SU-DHL-6 (cell line): ENCODE results near the gene KMT2E.

Experiments used
- H2AFZ ChIP-seq: fragments of 200-600 bp; sonication (generic); 2 replicates; pipeline ENCODE4 v1.6.1; 2014; ENCODE audit warnings: low read depth, mild to moderate bottlenecking, moderate library complexity, mixed read lengths, antibody characterized with exemption, low read length; ENCODE audit not compliant: severe bottlenecking
- H3F3A ChIP-seq: fragments of 200-600 bp; shearing (Covaris generic); 2 replicates; pipeline ENCODE4 v1.6.0; 2016; ENCODE audit warnings: antibody characterized with exemption, mild to moderate bottlenecking; ENCODE audit not compliant: insufficient read depth
- H3K27ac ChIP-seq: fragments of 200-600 bp; sonication (generic); 2 replicates; pipeline ENCODE4 v1.5.1; 2016; ENCODE audit warnings: low read depth, mild to moderate bottlenecking, low read length, moderate library complexity, mixed read lengths
- H3K27me3 ChIP-seq: fragments of 200-600 bp; sonication (generic), shearing (Covaris generic); 2 replicates; pipeline ENCODE4 v1.6.0; 2014; ENCODE audit warnings: mild to moderate bottlenecking, low read length
- H3K36me3 ChIP-seq: fragments of 200-600 bp; sonication (generic); 2 replicates; pipeline ENCODE4 v1.6.1; 2014; ENCODE audit warnings: mild to moderate bottlenecking, low read length, mixed read lengths
- H3K4me2 ChIP-seq: fragments of 300-600, 200-600 bp; shearing (Covaris generic), sonication (generic); 2 replicates; pipeline ENCODE4 v1.6.0; 2014; ENCODE audit warnings: low read length, low read depth, mild to moderate bottlenecking; ENCODE audit not compliant: poor library complexity, severe bottlenecking
- H3K4me3 ChIP-seq: fragments of 200-600 bp; sonication (generic); 2 replicates; pipeline ENCODE4 v1.5.1; 2014; ENCODE audit warnings: antibody characterized with exemption, low read length, mild to moderate bottlenecking, mixed read lengths; ENCODE audit not compliant: insufficient read depth, poor library complexity, severe bottlenecking
- H3K79me2 ChIP-seq: fragments of 200-600 bp; sonication (generic); 2 replicates; pipeline ENCODE4 v1.6.1; 2014; ENCODE audit warnings: mild to moderate bottlenecking, low read length, moderate library complexity; ENCODE audit not compliant: insufficient read depth
- H3K9ac ChIP-seq: fragments of 200-600 bp; sonication (generic); 2 replicates; pipeline ENCODE4 v1.7.0; 2014; ENCODE audit warnings: mild to moderate bottlenecking, low read length
- H3K9me2 ChIP-seq: fragments of 200-600 bp; sonication (generic); replicated peaks from 2 replicates; pipeline ENCODE4 v1.6.1; 2014; ENCODE audit warnings: low read length; ENCODE audit not compliant: insufficient read depth
- H3K9me3 ChIP-seq: fragments of 200-600 bp; sonication (generic); 2 replicates; pipeline ENCODE4 v1.6.1; 2014; ENCODE audit warnings: low read length, mixed read lengths; ENCODE audit not compliant: insufficient read depth
- H4K20me1 ChIP-seq: fragments of 200-600 bp; sonication (generic); 2 replicates; pipeline ENCODE4 v1.6.1; 2014; ENCODE audit warnings: low read depth, mild to moderate bottlenecking, antibody characterized with exemption, low read length, moderate library complexity, mixed read lengths
- CTCF ChIP-seq: fragments of 200-600 bp; sonication (generic); IDR thresholded peaks from one replicate; pipeline ENCODE4 v1.5.1; 2017; ENCODE audit warnings: antibody characterized with exemption, mild to moderate bottlenecking, low read length, moderate library complexity; ENCODE audit not compliant: insufficient read depth, poor library complexity, severe bottlenecking
- EZH2phosphoT487 ChIP-seq: fragments of 200-600 bp; sonication (generic), shearing (Covaris generic); conservative IDR thresholded peaks from 2 replicates; pipeline ENCODE4 v1.6.1; 2018; ENCODE audit warnings: mild to moderate bottlenecking, antibody characterized with exemption, low read length, moderate library complexity, mixed read lengths

The KMT2E gene

GRCh38 chr7:105035349-105035748 is 21.3 kb downstream of the KMT2E start:
- Histone ChIP-seq H3K9me3 (no peaks in the 10 kb centered on the region), H3K79me2 (peaks cover 99% of the 10 kb centered on the region), H3K27me3 (no peaks in the 10 kb centered on the region), H3K27ac (no peak overlapping the region), H3K36me3 (peaks cover 10% of the 10 kb centered on the region; the same call in 1 of the 2 replicates), H3K9me2 (no peaks in the 10 kb centered on the region), H4K20me1 (peaks cover 60% of the 10 kb centered on the region), H3F3A (peaks cover 20% of the 10 kb centered on the region; the same call in 1 of the 2 replicates), H3K4me3 (no peak overlapping the region), H3K9ac (no peak overlapping the region), H2AFZ (no peak overlapping the region), H3K4me2 (no peak overlapping the region)
- TF ChIP-seq EZH2phosphoT487: no peak
- TF ChIP-seq CTCF: no peak

- Histone ChIP-seq H3K27ac (no peak overlapping the region), H3K9ac (no peak overlapping the region), H3K9me2 (no peaks in the 10 kb centered on the region), H3K27me3 (no peaks in the 10 kb centered on the region), H3K4me3 (no peak overlapping the region), H3K36me3 (peaks cover 20% of the 10 kb centered on the region; the same call in 1 of the 2 replicates), H2AFZ (no peak overlapping the region), H3F3A (peaks cover 25% of the 10 kb centered on the region; the same call in 1 of the 2 replicates), H3K79me2 (peaks cover 99% of the 10 kb centered on the region), H3K9me3 (no peaks in the 10 kb centered on the region), H3K4me2 (no peak overlapping the region), H4K20me1 (peaks cover 57% of the 10 kb centered on the region)
- TF ChIP-seq CTCF (no peak), EZH2phosphoT487 (no peak)
Measured at GRCh38 chr7:105036217-105037168, 22.5 kb downstream of the KMT2E start.

- peaks cover 25% of the 10 kb centered on the region; the same call in 1 of the 2 replicates for H3F3A ChIP-seq
- no peak overlapping the region for H3K4me3 ChIP-seq
- H3K79me2 ChIP-seq: peaks cover 99% of the 10 kb centered on the region
- TF ChIP-seq EZH2phosphoT487 (no peak), CTCF (no peak)
- no peak overlapping the region for H3K9ac ChIP-seq
- no peak overlapping the region for H3K27ac ChIP-seq
- H3K9me2 ChIP-seq: no peaks in the 10 kb centered on the region
- H3K4me2 ChIP-seq: no peak overlapping the region
- H3K27me3 ChIP-seq: no peaks in the 10 kb centered on the region
- H3K36me3 ChIP-seq: peaks cover 27% of the 10 kb centered on the region
- no peak overlapping the region for H2AFZ ChIP-seq
- no peaks in the 10 kb centered on the region for H3K9me3 ChIP-seq
- H4K20me1 ChIP-seq: peaks cover 57% of the 10 kb centered on the region
Measured at GRCh38 chr7:105037319-105037718, 23.3 kb downstream of the KMT2E start.
